HG02642 (cell line): ENCODE results near the gene SOX5.
"Not testable (repeated sequence)": the region's sequence is repeated elsewhere in the genome, so short reads cannot be mapped to it uniquely, and the experiment has no call there.

ENCODE experiments used
- ATAC-seq: cut with Tn5 transposase; IDR thresholded peaks from one replicate; pipeline ENCODE4 v1.9.1; 2021; ENCODE audit warnings: mild to moderate bottlenecking; ENCODE audit not compliant: unreplicated experiment, poor library complexity

Gene SOX5

DNA sequence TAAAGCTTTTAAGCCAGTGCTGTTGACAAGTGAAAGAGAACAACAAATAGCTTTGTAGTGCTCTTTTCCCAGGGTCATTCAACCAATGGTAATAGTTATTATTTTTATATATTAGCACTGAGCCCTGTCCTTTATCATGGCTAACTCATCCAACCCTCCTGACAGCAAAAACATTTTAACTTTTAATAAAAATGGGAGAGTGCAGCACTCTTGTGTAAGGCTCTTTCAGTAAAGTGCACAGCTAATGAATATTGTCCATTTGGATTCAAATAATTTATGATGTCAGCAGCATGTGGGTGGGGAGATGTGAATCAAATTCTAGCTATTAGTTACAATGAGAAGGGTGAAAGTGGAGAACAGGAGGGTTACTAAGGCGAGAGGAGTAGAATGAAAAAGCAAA is 185.7 kb downstream of the SOX5 start:
- no peak for ATAC-seq

DNA sequence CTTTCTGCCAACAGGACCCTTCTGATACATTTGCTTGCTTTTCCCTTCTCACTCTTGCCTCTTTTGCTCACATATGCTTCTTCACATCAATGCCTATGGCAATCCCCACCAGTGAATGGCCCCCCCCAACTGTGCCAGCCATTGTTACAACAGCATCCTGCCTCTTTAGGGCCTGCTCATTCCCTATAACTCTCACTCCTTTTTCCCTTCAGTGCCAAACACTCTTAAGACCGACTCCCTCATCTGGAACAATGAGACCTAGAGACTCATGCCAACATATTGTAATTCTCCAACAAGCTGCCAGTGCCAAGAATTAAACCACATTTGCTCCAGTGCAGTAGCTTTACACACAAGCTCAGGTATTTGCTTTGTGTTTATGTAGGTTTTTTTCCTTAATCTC is 189.0 kb downstream of the SOX5 start:
- ATAC-seq = no peak

DNA sequence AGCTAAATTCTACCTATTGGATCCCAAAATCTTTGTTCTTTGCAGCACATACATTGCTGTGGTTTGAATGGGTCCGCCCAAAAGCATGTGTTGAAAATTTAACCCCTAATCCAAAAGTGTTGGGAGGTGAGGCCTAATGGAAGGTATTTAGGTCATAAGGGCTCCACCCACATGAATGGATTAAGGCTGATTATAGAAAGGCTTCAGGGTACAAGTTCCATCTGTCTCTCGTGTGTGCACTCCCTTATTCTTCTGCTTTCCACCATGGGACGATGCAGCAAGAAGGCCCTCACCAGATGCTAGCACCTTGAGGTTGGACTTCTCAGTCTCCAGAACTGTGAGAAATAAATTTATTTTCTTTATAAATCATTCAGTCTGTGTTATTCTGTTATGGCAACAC is 190.9 kb downstream of the SOX5 start:
- ATAC-seq = no peak

DNA sequence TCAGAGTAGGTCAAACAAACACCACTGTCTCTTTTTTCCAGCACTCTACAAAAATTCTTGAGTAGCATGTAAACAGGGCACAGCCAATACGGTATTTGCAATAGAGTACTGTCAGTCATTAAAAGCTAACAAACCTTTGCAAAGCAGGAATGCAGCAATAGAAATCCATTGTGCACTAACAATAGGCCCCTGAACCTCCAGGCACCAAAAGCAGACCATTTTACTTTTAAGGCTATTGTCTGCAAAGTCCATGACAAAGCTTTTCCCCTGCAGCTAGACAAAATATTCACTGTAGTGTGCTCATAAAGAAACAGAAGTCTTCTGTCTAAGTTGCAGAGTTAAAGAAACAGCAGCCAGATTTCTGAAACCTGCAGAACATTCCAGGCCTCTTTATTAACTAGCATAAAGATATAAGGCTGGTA is 191.9 kb downstream of the SOX5 start:
- no peak for ATAC-seq

DNA sequence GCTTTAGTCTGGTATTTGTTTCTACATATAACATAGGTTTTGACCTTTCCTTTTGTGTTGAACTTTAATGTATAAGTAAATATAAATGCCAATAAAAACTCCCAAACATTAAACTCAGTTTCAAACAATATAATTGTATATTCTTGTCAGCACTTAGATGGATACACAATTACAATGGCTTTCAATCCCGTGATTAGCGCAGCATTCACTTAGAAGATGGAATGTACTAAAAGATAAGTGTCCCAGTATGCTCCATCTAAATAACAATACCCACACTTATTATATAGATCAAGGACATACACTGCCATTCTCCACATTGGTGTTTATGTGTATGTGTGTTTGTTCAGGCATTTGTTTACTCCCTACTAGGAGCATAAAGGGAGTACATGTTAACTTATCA is 193.1 kb downstream of the SOX5 start:
- ATAC-seq = no peak

DNA sequence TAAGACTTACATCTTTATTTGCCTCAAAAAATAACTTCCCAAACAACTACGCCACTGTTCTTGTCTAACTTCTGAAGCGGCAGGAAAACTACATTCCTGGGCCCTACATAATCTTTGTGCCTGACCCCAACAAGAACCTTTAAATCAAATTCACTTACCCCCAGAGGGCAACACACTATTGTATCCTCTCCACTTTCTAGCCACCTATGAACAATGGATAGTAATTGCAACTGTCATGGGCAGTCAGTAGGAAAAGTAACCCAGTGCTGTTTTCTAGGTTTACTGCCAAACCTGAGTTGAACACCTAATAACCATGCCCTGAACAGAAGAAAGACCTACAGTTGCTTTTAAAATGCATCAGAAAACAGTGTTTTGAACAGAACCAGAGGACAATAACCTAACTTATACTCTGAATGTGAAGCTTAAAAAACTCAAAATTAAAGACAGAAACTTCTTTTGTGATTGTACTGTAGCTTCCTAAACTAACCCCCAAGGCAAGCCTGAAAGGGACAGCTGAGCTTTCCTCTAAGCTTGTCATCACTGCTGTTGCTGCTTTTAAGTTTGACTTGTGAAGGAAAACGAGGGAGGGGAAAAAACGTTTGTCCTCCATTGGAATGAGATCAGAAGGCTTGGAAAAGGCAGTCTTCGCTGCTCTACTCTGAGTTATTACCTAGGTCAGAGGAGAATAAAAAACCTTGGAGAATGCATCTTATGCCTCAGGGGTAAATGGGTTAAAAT is 195.7 kb downstream of the SOX5 start:
- no peak for ATAC-seq

DNA sequence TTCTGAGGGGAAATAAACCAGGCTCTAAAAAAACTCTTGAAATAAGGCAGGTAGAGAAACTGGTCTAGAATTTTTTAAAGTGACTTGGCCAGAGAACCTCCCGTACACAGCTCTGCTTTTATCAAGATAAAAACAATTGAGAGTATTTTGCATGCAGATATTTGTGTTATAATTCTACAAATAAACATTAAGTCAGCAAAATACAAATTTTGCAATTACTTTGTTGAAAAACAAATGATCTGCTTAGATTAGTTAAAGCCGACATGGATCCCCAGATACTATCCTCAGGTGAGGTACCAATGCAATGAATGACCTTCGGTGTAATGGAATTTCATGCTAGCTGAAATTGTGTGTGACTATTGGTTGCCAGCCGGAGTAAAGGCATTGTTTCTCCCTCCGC is 197.2 kb downstream of the SOX5 start:
- ATAC-seq = no peak

DNA sequence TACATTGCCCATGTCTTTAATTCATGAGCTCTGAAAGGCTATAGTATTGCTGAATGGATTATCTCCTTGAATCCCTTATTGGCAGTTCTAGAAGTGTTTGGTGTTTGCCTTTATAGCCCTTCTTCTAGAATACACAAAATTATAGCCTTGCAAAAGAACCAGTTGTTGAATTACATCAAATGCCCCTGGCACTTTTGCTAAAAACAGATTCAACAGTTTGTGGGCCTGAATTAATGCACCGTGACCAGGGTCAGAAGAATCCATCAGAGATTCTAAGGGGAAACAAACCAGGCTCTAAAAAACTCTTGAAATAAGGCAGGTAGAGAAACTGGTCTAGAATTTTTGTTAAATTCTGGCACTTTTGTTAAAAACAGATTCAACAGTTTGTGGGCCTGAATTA is 197.8 kb downstream of the SOX5 start:
- no peak for ATAC-seq

DNA sequence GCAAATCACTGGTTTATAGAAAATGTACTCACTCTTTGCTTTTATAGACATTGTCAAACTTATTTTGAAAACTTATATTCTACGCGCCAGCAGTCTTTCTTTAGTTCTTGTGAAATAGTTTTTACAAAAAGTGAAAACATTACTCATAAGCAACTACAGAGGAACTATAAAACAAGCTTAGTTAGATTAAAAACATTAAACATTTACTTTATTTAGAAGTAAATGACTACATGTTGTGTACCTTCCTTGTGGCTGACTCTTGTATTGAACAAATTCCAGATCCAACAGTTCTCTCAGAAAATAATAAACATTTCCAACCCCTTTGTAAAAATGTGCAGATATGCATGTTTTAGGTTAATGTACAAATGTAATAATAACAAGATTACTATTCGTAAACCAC is 198.5 kb downstream of the SOX5 start:
- no peak for ATAC-seq

DNA sequence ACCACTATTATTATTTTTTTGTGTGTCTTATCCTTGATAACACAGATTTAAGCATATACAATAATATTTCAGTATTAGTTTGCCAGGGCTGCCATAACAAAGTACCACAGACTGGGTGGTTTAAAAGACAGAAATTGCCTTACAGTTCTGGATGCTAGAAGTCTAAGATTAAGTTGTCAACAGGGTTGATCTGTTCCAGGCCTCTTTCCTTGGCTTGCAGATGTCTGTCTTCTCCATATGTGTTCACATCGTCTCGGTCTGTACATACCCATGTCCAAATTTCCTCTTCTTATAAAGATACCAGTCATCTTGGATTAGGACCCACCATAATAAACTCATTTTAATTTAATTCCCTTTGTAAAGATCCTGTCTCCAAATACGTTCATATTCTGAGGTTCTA is 204.8 kb downstream of the SOX5 start:
- ATAC-seq = no peak

DNA sequence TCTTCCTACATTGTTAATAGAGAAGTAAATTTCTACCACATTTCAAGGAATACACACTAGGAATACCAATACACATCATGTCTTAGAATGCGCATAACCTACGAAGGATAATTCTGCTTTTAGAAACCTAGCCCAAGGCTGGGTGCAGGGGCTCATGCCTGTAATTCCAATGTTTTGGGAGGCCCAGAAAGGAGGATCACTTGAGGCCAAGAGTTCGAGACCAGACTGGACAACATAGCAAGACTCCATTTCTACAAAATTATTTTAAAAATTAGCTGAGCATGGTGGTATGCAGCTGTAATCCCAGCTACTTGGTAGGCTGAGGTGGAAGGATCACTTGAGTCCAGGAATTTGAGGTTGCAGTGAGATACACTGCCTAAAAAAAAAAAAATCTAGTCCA is 206.9 kb downstream of the SOX5 start:
- no peak for ATAC-seq

DNA sequence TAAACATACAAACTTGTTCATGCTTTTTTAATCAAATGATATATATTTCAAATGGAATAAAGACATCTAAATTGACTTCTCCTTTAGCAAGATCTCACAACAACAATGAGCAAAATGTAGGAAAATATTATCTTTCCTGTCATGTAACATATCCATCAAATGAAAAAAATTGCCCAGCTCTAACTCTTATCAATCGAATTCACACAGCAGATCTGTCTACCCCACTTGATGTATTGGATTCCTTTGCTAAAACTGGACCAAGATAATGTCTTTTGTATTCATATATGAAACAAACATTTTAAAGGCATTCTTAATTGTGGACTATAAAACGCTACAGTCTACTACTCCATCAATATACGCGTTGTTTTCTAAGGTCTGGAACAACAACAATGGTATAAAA is 218.0 kb downstream of the SOX5 start:
- ATAC-seq = no peak

DNA sequence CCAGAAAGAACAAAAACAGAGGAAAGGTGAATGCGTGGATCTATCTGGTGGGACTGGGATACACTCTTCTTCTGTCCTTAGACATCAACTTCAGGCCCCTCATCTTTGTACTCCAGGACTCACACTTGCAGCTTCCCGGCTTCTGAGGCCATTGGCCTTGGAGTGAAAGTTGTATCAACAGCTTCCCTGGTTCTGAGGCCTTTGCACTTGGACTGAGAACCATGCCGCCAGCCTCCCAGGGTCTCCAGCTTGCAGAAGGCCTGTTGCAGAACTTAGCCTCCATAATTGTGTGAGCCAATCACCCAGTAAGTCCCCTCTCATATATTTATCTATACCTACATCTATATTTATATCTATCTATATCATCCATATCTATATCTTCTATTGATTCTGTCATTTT is 218.4 kb downstream of the SOX5 start:
- no peak for ATAC-seq

DNA sequence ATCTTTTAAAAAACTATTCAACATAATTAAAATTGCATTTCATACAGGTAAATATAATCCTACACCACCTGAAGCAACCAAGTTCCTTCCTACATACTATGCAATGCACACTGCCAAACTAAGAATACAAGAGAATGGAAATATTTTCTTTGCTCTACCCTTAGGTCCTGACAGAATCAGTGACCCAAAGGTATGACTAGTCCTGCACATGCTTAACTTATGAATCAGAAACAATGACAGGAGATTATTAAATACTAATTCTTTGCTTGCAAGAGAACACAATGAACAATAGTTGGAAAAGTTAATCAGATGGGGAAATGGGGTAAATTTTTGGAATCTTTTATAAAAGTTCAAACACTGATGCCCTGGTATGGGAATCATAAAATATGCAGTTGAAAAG is 220.1 kb downstream of the SOX5 start:
- no peak for ATAC-seq

DNA sequence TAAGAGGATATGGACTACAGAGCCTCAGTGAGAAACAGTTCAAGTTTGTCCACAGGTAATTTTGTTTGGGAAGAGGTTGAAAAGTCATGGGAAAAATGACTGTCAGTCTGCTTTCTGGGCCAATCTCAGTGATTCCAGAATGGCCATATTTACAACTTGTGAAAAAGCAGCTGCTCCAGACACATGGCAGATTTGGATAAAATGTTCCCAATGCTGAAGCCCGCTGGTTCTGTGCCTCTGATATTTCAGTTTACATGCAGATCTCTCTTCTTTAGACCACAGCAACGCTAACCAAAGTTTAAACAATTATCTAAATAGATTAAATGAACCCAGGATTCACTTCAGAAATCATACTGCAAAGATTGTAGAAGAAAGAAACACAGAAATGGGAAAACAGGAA is 222.8 kb downstream of the SOX5 start:
- no peak for ATAC-seq

DNA sequence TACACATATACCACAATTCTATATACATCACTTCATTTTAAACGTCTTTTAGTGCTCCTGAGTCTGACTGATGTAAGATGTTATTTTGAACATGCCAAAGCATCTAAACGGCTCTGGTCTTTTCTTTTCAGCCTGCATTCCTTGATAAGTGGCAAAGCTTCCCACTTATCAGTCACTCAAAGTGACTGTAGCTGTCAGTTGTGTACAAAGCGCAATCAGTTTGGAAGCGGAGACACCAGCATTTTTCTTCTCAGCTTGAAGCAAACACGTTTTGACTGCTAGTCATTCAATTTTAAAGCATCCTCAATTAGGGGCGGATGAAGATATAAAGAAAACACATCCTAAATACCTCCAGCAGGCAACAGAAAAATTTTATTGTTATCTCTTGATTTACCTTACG is 226.8 kb downstream of the SOX5 start:
- no peak for ATAC-seq

DNA sequence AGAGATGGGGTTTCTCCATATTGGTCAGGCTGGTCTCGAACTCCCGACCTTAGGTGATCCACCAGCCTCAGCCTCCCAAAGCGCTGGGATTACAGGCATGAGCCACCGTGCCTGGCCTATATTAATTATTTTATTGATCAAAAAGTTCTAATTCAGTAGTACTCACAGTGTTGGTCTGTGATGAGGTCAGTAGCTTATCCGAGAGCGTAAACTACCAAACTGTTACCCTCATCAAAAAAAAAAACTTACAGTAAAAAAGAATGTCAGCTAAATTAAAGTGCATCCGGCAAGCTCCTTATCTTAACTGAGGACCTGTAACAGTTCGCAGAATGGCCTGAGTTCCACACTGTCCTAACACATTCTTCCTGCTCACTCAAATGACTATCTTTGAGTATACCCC is 228.2 kb downstream of the SOX5 start:
- no peak for ATAC-seq

DNA sequence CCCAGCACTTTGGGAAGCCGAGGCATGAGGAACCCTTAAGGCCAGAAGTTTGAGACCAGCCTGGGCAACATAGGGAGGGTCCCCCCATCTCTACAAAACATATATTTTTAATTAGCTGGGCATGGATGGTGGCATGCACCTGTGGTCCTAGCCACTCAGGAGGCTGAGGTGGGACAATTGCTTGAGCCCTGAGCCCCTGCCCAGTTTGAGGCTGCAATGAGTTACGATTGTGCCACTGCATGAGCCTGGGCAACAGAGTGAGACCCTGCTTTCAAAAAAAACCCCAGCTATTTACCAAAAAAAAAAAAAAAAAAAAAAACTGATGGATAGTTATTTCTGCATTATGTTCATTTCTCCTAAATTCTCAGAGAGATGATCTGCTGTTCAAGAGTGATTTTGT is 230.0 kb downstream of the SOX5 start:
- no peak for ATAC-seq

DNA sequence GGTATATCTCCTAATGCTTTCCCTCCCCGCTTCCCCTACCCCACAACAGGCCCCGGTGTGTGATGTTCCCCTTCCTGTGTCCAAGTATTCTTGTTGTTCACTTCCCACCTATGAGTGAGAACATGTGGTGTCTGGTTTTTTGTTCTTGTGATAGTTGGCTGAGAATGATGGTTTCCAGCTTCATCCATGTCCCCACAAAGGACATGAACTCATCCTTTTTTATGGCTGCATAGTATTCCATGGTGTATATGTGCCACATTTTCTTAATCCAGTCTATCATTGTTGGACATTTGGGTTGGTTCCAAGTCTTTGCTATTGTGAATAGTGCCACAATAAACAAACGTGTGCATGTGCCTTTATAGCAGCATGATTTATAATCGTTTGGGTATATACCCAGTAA is 239.1 kb downstream of the SOX5 start:
- ATAC-seq = not testable (repeated sequence)

DNA sequence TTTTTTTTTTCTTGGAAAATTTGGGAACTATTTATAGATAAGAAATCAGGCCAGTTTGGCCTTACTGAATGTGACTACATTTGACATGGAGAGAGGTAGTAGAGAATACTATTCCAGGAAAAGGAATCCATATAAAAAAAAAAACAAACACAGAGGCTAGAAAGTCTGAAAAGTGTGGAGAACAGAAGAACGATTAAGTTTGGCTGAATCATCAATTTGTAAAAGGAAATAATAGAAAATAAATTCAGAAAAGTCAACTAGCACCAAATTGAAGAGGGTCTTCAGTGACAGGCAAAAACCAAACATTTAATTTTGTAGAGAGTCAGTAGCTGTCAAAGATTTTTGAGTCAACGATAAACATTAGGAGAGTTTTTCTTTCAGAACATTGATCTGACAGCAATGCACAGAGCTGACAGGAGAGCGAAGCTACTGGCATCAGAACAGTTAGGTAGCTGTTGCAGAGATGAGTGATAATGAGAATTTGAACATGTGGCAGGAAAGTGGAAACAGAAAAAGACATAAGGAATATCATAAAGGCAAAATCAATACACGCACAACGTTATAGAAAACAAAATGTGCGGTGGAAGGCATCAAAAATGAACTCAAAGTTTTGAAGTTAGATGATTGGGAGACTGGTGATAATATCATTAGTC is 241.2 kb downstream of the SOX5 start:
- no peak for ATAC-seq

DNA sequence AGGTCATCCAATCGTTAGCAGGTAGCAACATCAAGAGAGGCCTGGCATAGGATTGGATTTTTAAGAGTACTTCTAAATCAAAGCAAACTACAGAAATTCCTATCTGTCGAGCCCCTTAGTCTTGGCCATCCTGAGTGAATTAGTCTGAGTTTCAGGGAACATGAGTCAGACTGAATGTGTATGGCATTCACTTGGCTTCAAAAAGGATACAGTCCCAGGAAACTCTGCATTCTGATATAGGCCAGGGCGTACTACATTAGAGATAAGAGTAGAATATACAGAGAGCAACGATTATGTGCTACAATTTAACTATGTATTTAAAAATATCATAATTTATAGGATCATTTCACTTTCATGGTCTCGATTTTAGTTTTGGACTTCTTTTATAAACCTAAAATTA is 242.2 kb downstream of the SOX5 start:
- ATAC-seq = no peak
